ENCODE results near the gene MARCHF10.

The MARCHF10 gene

GRCh38 chr17:62793919-62794665, 14.0 kb downstream of the MARCHF10 start:
- no peak for DNase-seq
- no peaks in the 10 kb centered on the region for H3K9me3 ChIP-seq
- H3K36me3 ChIP-seq: no peaks in the 10 kb centered on the region
- H3K4me3 ChIP-seq: no peak overlapping the region
- no peak for TF ChIP-seq CTCF (IDR thresholded peaks at IDR 0.05)
- intact Hi-C loops (cut with DNase I; ENCODE audit: low total_unique reads): no loop called here
- H3K27ac ChIP-seq: no peak overlapping the region
- no peaks in the 10 kb centered on the region for H3K27me3 ChIP-seq
- H3K4me1 ChIP-seq: no peaks in the 10 kb centered on the region

GRCh38 chr17:62792447-62792800, 15.7 kb downstream of the MARCHF10 start:
- TF ChIP-seq CTCF (IDR thresholded peaks at IDR 0.05): no peak
- Histone ChIP-seq H3K4me3 (no peak overlapping the region), H3K9me3 (no peaks in the 10 kb centered on the region), H3K27ac (no peak overlapping the region), H3K36me3 (no peaks in the 10 kb centered on the region), H3K27me3 (no peaks in the 10 kb centered on the region), H3K4me1 (no peaks in the 10 kb centered on the region)
- intact Hi-C loops (cut with DNase I; ENCODE audit: low total_unique reads): no loop called here
- DNase-seq: no peak

- no peak overlapping the region for H3K27ac ChIP-seq
- H3K27me3 ChIP-seq: no peaks in the 10 kb centered on the region
- no peak for DNase-seq
- H3K4me1 ChIP-seq: no peaks in the 10 kb centered on the region
- H3K4me3 ChIP-seq: no peak overlapping the region
- no peaks in the 10 kb centered on the region for H3K9me3 ChIP-seq
- TF ChIP-seq CTCF (IDR thresholded peaks at IDR 0.05): no peak
- H3K36me3 ChIP-seq: no peaks in the 10 kb centered on the region
- intact Hi-C loops (cut with DNase I; ENCODE audit: low total_unique reads): no loop called here
These were observed 16.2 kb downstream of the MARCHF10 start for GRCh38 chr17:62791767-62792446.

- Histone ChIP-seq H3K4me1 (no peaks in the 10 kb centered on the region), H3K27ac (no peak overlapping the region), H3K9me3 (no peaks in the 10 kb centered on the region), H3K27me3 (no peaks in the 10 kb centered on the region), H3K4me3 (no peak overlapping the region), H3K36me3 (no peaks in the 10 kb centered on the region)
- intact Hi-C loops (cut with DNase I; ENCODE audit: low total_unique reads): no loop called here
- no peak for TF ChIP-seq CTCF (IDR thresholded peaks at IDR 0.05)
- no peak for DNase-seq
These were observed 16.8 kb downstream of the MARCHF10 start for GRCh38 chr17:62791235-62791734.

- H3K4me3 ChIP-seq: no peak overlapping the region
- H3K9me3 ChIP-seq: no peaks in the 10 kb centered on the region
- no peaks in the 10 kb centered on the region for H3K27me3 ChIP-seq
- no peak for TF ChIP-seq CTCF (IDR thresholded peaks at IDR 0.05)
- no peak for DNase-seq
- H3K27ac ChIP-seq: no peak overlapping the region
- H3K4me1 ChIP-seq: no peaks in the 10 kb centered on the region
- intact Hi-C loops (cut with DNase I; ENCODE audit: low total_unique reads): no loop called here
- no peaks in the 10 kb centered on the region for H3K36me3 ChIP-seq
These were observed 17.5 kb downstream of the MARCHF10 start for GRCh38 chr17:62790564-62790986.

All from tibial artery (tissue), 4 donors.